Gastroesophageal sphincter (tissue), 3 donors: Measurements from ENCODE around the gene NT5M.

ENCODE experiments used
- EP300 ChIP-seq: sonication (generic); formaldehyde crosslinking; IDR thresholded peaks from one replicate; pipeline ENCODE4 v1.6.1; 2017; ENCODE audit warnings: antibody characterized with exemption, mild to moderate bottlenecking
- POLR2A ChIP-seq, 2 donors: fragments of 450-650 bp; IDR thresholded peaks; one replicate each; pipeline ENCODE4 v1.6.1; 2017; ENCODE audit warnings: antibody characterized with exemption in 2 of 2, mild to moderate bottlenecking in 2 of 2, moderate library complexity in 1 of 2
- TF ChIP-seq, protein P1 (sequence below), 4 experiments: fragments of 200-600 bp in 2 of 4; fragments of 450-650 bp in 2 of 4; sonication (generic) in 1 of 4; IDR thresholded peaks; one replicate each; pipeline ENCODE4 v1.5.1; 2017 to 2019; ENCODE audit warnings: antibody characterized with exemption in 4 of 4, mild to moderate bottlenecking in 2 of 4, moderate library complexity in 2 of 4

DNA sequence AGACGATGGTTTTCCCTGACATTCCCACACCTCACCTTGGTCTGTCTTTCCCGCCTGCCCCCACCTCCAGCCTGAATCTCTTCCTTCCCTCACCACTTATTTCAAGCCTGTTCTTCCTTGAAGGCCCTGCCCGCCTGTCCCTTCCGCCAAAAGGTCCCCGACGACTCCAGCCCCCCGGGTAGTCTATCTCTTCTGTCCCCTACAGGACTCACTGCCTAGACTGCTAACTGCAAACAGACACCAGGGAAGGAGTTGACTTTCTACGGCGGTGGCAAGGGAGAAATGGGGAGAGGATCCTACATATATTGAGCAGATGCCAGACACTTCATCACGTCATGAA lies 53.7 kb downstream of the NT5M start:
- no peak for TF ChIP-seq POLR2A (IDR thresholded peaks at IDR 0.05)
- TF ChIP-seq, protein P1, sequence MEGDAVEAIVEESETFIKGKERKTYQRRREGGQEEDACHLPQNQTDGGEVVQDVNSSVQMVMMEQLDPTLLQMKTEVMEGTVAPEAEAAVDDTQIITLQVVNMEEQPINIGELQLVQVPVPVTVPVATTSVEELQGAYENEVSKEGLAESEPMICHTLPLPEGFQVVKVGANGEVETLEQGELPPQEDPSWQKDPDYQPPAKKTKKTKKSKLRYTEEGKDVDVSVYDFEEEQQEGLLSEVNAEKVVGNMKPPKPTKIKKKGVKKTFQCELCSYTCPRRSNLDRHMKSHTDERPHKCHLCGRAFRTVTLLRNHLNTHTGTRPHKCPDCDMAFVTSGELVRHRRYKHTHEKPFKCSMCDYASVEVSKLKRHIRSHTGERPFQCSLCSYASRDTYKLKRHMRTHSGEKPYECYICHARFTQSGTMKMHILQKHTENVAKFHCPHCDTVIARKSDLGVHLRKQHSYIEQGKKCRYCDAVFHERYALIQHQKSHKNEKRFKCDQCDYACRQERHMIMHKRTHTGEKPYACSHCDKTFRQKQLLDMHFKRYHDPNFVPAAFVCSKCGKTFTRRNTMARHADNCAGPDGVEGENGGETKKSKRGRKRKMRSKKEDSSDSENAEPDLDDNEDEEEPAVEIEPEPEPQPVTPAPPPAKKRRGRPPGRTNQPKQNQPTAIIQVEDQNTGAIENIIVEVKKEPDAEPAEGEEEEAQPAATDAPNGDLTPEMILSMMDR (IDR thresholded peaks at IDR 0.05), result no peak
- TF ChIP-seq EP300, result no peak
